Suprapubic skin (tissue), 4 donors: ENCODE results near the gene C6orf120. TPM values are rescaled to one million over a fixed set of nuclear protein-coding genes. Genes with fewer than 3 reads are reported as not detected.

ENCODE experiments used
- DNase-seq, 2 donors: peaks; one replicate each; pipeline ENCODE4 v3.0.0-alpha.2; 2019; ENCODE audit warnings: low spot score in 2 of 2
- H3K27ac ChIP-seq: fragments of 200-600 bp; sonication (generic); one replicate; pipeline ENCODE4 v1.5.1; 2019
- H3K27me3 ChIP-seq: fragments of 200-600 bp; sonication (generic); one replicate; pipeline ENCODE4 v1.5.1; 2019
- H3K36me3 ChIP-seq: fragments of 200-600 bp; sonication (generic); one replicate; pipeline ENCODE4 v1.5.1; 2019
- H3K4me1 ChIP-seq: fragments of 200-600 bp; sonication (generic); one replicate; pipeline ENCODE4 v1.5.1; 2019
- H3K4me3 ChIP-seq: fragments of 200-600 bp; sonication (generic); one replicate; pipeline ENCODE4 v1.5.1; 2019; ENCODE audit warnings: mild to moderate bottlenecking
- H3K9me3 ChIP-seq: fragments of 200-600 bp; sonication (generic); one replicate; pipeline ENCODE4 v1.5.1; 2019
- CTCF ChIP-seq, 2 donors: fragments of 200-600 bp in 1 of 2; fragments of 450-650 bp in 1 of 2; sonication (generic) in 1 of 2; IDR thresholded peaks; one replicate each; pipeline ENCODE4 v1.5.1; 2016 to 2019; ENCODE audit warnings: antibody characterized with exemption in 2 of 2, mild to moderate bottlenecking in 1 of 2, moderate library complexity in 1 of 2
- EP300 ChIP-seq: sonication (generic); formaldehyde crosslinking; IDR thresholded peaks from one replicate; pipeline ENCODE4 v1.6.1; 2017; ENCODE audit warnings: antibody characterized with exemption
- POLR2A ChIP-seq, 2 donors: fragments of 450-650 bp; IDR thresholded peaks; one replicate each; pipeline ENCODE4 v1.6.1; 2017; ENCODE audit warnings: antibody characterized with exemption in 2 of 2, mild to moderate bottlenecking in 2 of 2, moderate library complexity in 2 of 2
- POLR2AphosphoS5 ChIP-seq, 3 donors: sonication (generic); formaldehyde crosslinking; IDR thresholded peaks; one replicate each; pipeline ENCODE4 v1.6.1; 2017; ENCODE audit warnings: antibody characterized with exemption in 3 of 3
- WGBS: methylation state at CpG from one replicate; pipeline ENCODE4 v1.1.5; 2018; 5-methylcytosine and 5-hydroxymethylcytosine counted together
- total RNA-seq, 4 donors: library from RNA; depleted of rRNA; stranded (reverse); fragments of >200 nt; gene quantifications; one replicate each; pipeline ENCODE4 v1.1.0, GENCODE V29; 2016

C6orf120 gene
- total RNA-seq, 4 donors from 2014 or later = 19.4 to 23.1 (median 20.1) TPM

GRCh38 chr6:169663468-169663867 lies 38.5 kb upstream of the C6orf120 start:
- no peak for DNase-seq
- Histone ChIP-seq H3K9me3 (no peaks in the 10 kb centered on the region), H3K36me3 (peaks cover 70% of the 10 kb centered on the region), H3K27ac (no peak overlapping the region), H3K4me1 (no peaks in the 10 kb centered on the region), H3K4me3 (no peak overlapping the region), H3K27me3 (no peaks in the 10 kb centered on the region)
- 89% methylated on average over 8 of the region's 8 CpGs for WGBS
- TF ChIP-seq EP300 (no peak), POLR2AphosphoS5 (IDR thresholded peaks at IDR 0.05) (no peak), CTCF (IDR thresholded peaks at IDR 0.05) (no peak), POLR2A (IDR thresholded peaks at IDR 0.05) (no peak)

- Histone ChIP-seq H3K4me3 (no peak overlapping the region), H3K36me3 (peaks cover 65% of the 10 kb centered on the region), H3K27me3 (no peaks in the 10 kb centered on the region), H3K9me3 (no peaks in the 10 kb centered on the region), H3K27ac (no peak overlapping the region), H3K4me1 (no peaks in the 10 kb centered on the region)
- 97% methylated on average over 14 of the region's 14 CpGs for WGBS
- TF ChIP-seq EP300 (no peak), POLR2A (IDR thresholded peaks at IDR 0.05) (no peak), CTCF (IDR thresholded peaks at IDR 0.05) (no peak), POLR2AphosphoS5 (IDR thresholded peaks at IDR 0.05) (no peak)
- no peak for DNase-seq
Measured at GRCh38 chr6:169664227-169664626, 37.7 kb upstream of the C6orf120 start.

- TF ChIP-seq POLR2A (IDR thresholded peaks at IDR 0.05) (no peak), CTCF (IDR thresholded peaks at IDR 0.05) (no peak), EP300 (no peak), POLR2AphosphoS5 (IDR thresholded peaks at IDR 0.05) (no peak)
- Histone ChIP-seq H3K27ac (no peak overlapping the region), H3K4me1 (no peaks in the 10 kb centered on the region), H3K27me3 (no peaks in the 10 kb centered on the region), H3K36me3 (peaks cover 54% of the 10 kb centered on the region), H3K4me3 (no peak overlapping the region), H3K9me3 (no peaks in the 10 kb centered on the region)
- no peak for DNase-seq
- WGBS = 80% methylated on average over 9 of the region's 9 CpGs
Measured at GRCh38 chr6:169665289-169665688, 36.6 kb upstream of the C6orf120 start.

GRCh38 chr6:169666441-169666840 lies 35.5 kb upstream of the C6orf120 start:
- DNase-seq = no peak
- no peak overlapping the region for H3K27ac ChIP-seq
- no peaks in the 10 kb centered on the region for H3K27me3 ChIP-seq

GRCh38 chr6:169667716-169668115 lies 34.2 kb upstream of the C6orf120 start:
- Histone ChIP-seq H3K9me3 (no peaks in the 10 kb centered on the region), H3K36me3 (peaks cover 41% of the 10 kb centered on the region), H3K4me1 (no peaks in the 10 kb centered on the region), H3K4me3 (no peak overlapping the region), H3K27me3 (no peaks in the 10 kb centered on the region), H3K27ac (no peak overlapping the region)
- 95% methylated on average over 27 of the region's 27 CpGs for WGBS
- TF ChIP-seq CTCF (IDR thresholded peaks at IDR 0.05) (no peak), EP300 (no peak), POLR2A (IDR thresholded peaks at IDR 0.05) (no peak), POLR2AphosphoS5 (IDR thresholded peaks at IDR 0.05) (no peak)
- DNase-seq = no peak

More at GRCh38 chr6:169666441-169666840, 35.5 kb upstream of the C6orf120 start:
- Histone ChIP-seq H3K4me3 (no peak overlapping the region), H3K36me3 (peaks cover 44% of the 10 kb centered on the region), H3K4me1 (no peaks in the 10 kb centered on the region), H3K9me3 (no peaks in the 10 kb centered on the region)
- TF ChIP-seq POLR2AphosphoS5 (IDR thresholded peaks at IDR 0.05) = no peak
- TF ChIP-seq POLR2A (IDR thresholded peaks at IDR 0.05) = no peak
- no peak for TF ChIP-seq EP300
- TF ChIP-seq CTCF (IDR thresholded peaks at IDR 0.05) = no peak
- WGBS = 94% methylated on average over 14 of the region's 18 CpGs
